Activated T-cell treated with anti-CD3 and anti-CD28 coated beads for 4 hours (primary cell): ENCODE measurements around the gene SRPK3.

Source experiments
- DNase-seq: peaks from one replicate; pipeline ENCODE4 v3.0.0-alpha.2; 2020

Gene SRPK3

GRCh38 chrX:153771415-153772315, 9.2 kb upstream of the SRPK3 start:
- DNase-seq: no peak

- DNase-seq: no peak
Observed at GRCh38 chrX:153772316-153773217, 8.3 kb upstream of the SRPK3 start.

GRCh38 chrX:153773218-153773611, 7.6 kb upstream of the SRPK3 start:
- DNase-seq: no peak

GRCh38 chrX:153773741-153774575, 6.9 kb upstream of the SRPK3 start:
- no peak for DNase-seq

GRCh38 chrX:153774576-153775292, 6.1 kb upstream of the SRPK3 start:
- no peak for DNase-seq

GRCh38 chrX:153775293-153776119, 5.3 kb upstream of the SRPK3 start:
- DNase-seq: no peak

- DNase-seq: no peak
Observed at GRCh38 chrX:153776120-153776599, 4.7 kb upstream of the SRPK3 start.

GRCh38 chrX:153776611-153777045, 4.2 kb upstream of the SRPK3 start:
- DNase-seq: no peak

GRCh38 chrX:153777261-153778090, 3.4 kb upstream of the SRPK3 start:
- DNase-seq: no peak

- no peak for DNase-seq
Observed at GRCh38 chrX:153778181-153778580, 2.7 kb upstream of the SRPK3 start.

- no peak for DNase-seq
Observed at GRCh38 chrX:153778684-153779101, 2.1 kb upstream of the SRPK3 start.

GRCh38 chrX:153779891-153780677, 757 bp upstream of the SRPK3 start:
- no peak for DNase-seq

GRCh38 chrX:153781428-153782047, 697 bp downstream of the SRPK3 start:
- no peak for DNase-seq

GRCh38 chrX:153782313-153782712, 1.5 kb downstream of the SRPK3 start:
- DNase-seq: no peak

- DNase-seq: no peak
Observed at GRCh38 chrX:153782871-153783270, 2.0 kb downstream of the SRPK3 start.

GRCh38 chrX:153783378-153784013, 2.7 kb downstream of the SRPK3 start:
- DNase-seq: no peak

GRCh38 chrX:153784325-153784967, 3.6 kb downstream of the SRPK3 start:
- no peak for DNase-seq

- DNase-seq: no peak
Observed at GRCh38 chrX:153786669-153787068, 5.8 kb downstream of the SRPK3 start.
